Endometrial microvascular endothelial cells (primary cell): ENCODE measurements around the gene TTYH2. TPM values are rescaled to one million over a fixed set of nuclear protein-coding genes. Genes with fewer than 3 reads are reported as not detected.
"Not testable (repeated sequence)": the region's sequence is repeated elsewhere in the genome, so short reads cannot be mapped to it uniquely, and the experiment has no call there.

Experiments
- in situ Hi-C: cut with HindIII; loops from 2 replicates; pipeline ENCODE4 v1.10.0; 2017; ENCODE audit warnings: low sequenced_read_pairs, low pct_unique_long_range_greater_than_20kb; ENCODE audit errors: inconsistent ontology term
- total RNA-seq: library from RNA; depleted of rRNA; stranded (reverse); fragments of >200 nt; gene quantifications from one replicate; pipeline ENCODE4 v1.2.3, GENCODE V29; 2015; ENCODE audit errors: inconsistent ontology term

TTYH2 gene
- total RNA-seq, 1 donor from 2014 or later = not detected

GRCh38 chr17:74249590-74250270 lies 36.4 kb downstream of the TTYH2 start:
- in situ Hi-C loops = no loop called here

DNA sequence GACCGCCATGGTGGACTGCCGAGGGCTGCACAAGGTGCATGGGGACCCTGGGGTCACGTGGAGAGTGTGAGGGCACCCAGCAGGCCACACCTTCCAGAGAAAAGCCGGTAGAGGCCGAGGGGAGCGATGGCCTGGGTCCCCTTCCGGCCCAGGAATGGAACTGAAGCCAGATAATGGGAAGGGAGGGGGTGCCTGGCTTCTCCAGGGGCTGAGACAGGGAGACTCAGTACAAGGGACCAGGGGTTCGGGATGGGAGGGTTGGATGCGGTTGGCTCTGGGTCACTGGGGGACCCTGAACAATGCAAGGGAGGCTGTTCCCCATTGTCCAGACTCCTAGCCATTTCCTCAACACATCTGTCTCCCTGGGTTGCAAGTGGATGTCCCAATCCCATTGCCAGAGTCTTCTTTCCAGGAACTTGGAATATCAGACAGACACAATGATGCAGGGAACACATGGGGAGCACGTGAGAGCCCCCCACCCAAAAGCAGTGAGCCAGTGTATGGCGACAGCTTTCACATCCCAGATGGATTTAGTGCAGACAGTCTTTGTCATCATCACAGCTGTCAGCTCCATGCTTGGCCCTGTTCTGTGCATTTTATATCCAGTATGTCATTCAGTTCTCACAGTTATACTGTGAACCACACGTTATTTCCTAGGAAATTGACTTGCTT lies 37.1 kb downstream of the TTYH2 start:
- in situ Hi-C loops = no loop called here

- in situ Hi-C loops = no loop called here
Measured at GRCh38 chr17:74251051-74251450, 37.7 kb downstream of the TTYH2 start.

DNA sequence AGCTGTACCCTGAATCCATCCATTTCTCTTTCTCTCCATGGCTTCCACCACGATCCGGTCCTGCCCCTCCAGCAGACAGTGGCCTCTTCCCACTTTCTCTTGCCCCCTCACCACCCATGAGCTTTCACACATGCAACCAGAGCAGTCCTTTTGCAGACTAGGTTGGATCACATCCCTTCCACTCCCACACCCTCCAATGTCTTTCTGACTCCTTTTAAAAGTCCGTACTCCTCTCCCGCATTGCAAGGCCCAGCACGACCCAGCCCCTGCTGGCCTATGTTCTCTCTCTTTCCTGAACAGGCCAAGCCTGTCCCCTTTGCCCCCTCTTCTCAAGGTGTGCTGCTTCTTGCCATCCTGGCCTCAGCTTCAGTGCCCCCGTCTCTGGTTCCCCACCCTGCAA lies 38.2 kb downstream of the TTYH2 start:
- in situ Hi-C loops = no loop called here

DNA sequence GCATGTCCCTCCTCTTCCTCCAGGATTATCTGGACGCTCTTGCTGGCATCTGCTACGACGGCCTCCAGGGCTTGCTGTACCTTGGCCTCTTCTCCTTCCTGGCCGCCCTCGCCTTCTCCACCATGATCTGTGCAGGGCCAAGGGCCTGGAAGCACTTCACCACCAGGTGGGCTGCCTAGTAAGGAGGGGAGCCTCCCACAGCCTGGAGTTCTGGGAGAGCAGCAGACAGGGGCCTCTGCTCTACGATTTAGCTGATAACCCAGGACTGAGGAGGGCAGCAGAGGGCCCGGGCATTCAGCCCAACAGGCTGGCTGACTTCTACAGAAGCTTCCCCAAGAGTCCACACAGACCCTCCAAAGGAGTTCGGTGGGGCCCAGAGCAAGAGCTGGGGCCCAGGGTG lies 38.8 kb downstream of the TTYH2 start:
- in situ Hi-C loops = no loop called here

GRCh38 chr17:74253036-74253435 lies 39.7 kb downstream of the TTYH2 start:
- in situ Hi-C loops = no loop called here

GRCh38 chr17:74257311-74257710 lies 43.9 kb downstream of the TTYH2 start:
- in situ Hi-C loops = no loop called here

- in situ Hi-C loops = no loop called here
Measured at GRCh38 chr17:74259667-74260524, 46.5 kb downstream of the TTYH2 start.

DNA sequence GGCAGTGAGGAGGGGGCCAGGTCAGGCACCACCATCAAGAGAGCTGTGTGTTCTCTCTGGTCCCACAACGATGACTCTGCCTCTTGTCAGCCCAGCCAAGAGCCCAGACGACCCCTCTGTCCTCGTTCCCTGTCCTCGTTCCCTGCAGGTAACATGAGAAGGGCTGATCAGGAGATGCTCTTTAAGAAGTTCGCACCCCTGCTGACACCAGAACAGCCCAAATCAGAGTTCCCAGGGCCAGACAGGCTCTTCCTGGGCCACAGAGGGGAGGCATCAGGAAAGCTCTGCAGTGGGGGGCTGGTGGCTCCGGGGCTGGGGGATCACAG lies 47.1 kb downstream of the TTYH2 start:
- in situ Hi-C loops = no loop called here

GRCh38 chr17:74262601-74263000 lies 49.2 kb downstream of the TTYH2 start:
- in situ Hi-C loops = no loop called here

DNA sequence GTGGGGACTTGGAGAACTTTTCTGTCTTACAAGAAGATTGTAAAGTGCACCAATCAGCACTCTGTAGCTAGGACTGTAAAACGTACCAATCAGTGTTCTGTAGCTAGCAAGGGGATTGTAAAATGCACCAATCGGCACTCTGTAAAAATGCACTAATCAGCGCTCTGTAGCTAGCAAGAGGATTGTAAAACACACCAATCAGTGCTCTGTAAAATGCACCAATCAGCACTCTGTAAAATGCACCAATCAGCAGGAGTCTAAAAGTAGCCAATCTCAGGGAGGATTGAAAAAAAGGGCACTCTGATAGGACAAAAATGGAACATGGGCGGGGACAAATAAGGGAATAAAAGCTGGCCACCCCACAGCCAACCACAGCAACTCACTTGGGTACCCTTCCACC lies 53.7 kb downstream of the TTYH2 start:
- in situ Hi-C loops = not testable (repeated sequence)

GRCh38 chr17:74267579-74267978 lies 54.2 kb downstream of the TTYH2 start:
- in situ Hi-C loops = no loop called here

GRCh38 chr17:74267987-74268499 lies 54.7 kb downstream of the TTYH2 start:
- in situ Hi-C loops = no loop called here

DNA sequence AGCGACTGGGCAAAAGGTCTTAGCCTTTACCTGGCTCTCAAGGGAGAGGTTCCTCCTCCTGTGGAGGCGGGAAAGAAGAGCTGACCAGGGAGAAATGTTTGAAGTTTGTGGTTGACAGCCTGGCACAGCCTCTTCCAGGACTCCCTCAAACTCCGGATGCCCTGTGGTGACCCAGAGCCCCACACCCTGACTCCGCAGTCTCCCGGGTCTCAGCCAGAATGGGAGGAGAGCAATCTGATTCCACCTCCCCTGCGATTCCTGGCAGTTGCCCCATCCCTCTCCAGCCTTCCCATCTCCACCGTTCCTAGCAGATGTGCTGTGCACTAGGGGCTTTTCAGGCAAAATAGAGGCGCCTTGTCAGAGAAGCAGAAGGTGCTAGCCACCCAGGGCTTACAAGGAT lies 55.2 kb downstream of the TTYH2 start:
- in situ Hi-C loops = no loop called here

GRCh38 chr17:74270333-74270732 lies 57.0 kb downstream of the TTYH2 start:
- in situ Hi-C loops = no loop called here

- in situ Hi-C loops = no loop called here
Measured at GRCh38 chr17:74271281-74271680, 57.9 kb downstream of the TTYH2 start.

GRCh38 chr17:74271901-74272561 lies 58.7 kb downstream of the TTYH2 start:
- in situ Hi-C loops = no loop called here

DNA sequence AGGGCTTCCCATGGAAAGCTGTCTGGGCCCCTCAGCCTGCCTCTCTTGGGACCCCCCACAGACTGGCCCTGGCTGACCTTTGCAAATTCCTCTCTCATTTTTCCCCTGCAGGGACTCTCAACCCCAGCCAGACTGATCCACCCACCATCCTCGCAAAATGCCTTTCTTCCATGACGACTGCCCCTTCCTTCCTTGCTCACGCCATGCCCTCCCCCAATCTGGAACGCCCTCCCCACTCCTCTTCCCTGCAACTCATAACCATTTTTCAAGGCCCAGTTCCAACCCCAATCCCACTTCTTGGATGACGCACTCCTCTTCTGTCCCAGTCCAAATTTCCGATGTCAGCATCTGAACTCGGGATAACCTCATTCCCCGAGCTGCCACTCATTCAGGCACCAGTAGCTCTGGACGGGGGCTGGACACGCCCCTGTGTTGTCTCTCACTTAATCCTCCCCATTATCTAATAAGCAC lies 59.4 kb downstream of the TTYH2 start:
- in situ Hi-C loops = no loop called here

- in situ Hi-C loops = no loop called here
Measured at GRCh38 chr17:74274060-74274708, 60.8 kb downstream of the TTYH2 start, which contains the start of gene DNAI2. TSS of gene DNAI2 (plus strand) at chr17:74274234. CDS start at chr17:74281818, 7,584 bp downstream.
